Hepatocyte (in vitro differentiated cells): ENCODE results near the gene TRPM3. TPM values are rescaled to one million over a fixed set of nuclear protein-coding genes. Genes with fewer than 3 reads are reported as not detected.

Experiments
- DNase-seq: peaks from one replicate; pipeline ENCODE4 v3.0.0-alpha.2; 2016; ENCODE audit warnings: low spot score
- H2AFZ ChIP-seq: fragments of 200-600 bp; sonication (generic); 2 replicates; pipeline ENCODE4 v1.6.0; 2016; ENCODE audit warnings: antibody characterized with exemption, mild to moderate bottlenecking
- H3K27ac ChIP-seq: fragments of 200-600 bp; sonication (generic); 2 replicates; pipeline ENCODE4 v1.5.1; 2016; ENCODE audit warnings: mild to moderate bottlenecking
- H3K27me3 ChIP-seq: fragments of 200-600 bp; sonication (generic); 2 replicates; pipeline ENCODE4 v1.6.1; 2016
- H3K36me3 ChIP-seq: fragments of 200-600 bp; sonication (generic); replicated peaks from 2 replicates; pipeline ENCODE4 v1.5.1; 2016; ENCODE audit warnings: low read depth; ENCODE audit not compliant: insufficient read depth
- H3K4me1 ChIP-seq: fragments of 200-600 bp; sonication (generic); 2 replicates; pipeline ENCODE4 v1.5.1; 2016; ENCODE audit warnings: mild to moderate bottlenecking, moderate library complexity; ENCODE audit not compliant: insufficient read depth
- H3K4me2 ChIP-seq: fragments of 200-600 bp; sonication (generic); 2 replicates; pipeline ENCODE4 v1.6.0; 2016
- H3K4me3 ChIP-seq: fragments of 200-600 bp; sonication (generic); 2 replicates; pipeline ENCODE4 v1.5.1; 2016; ENCODE audit warnings: mild to moderate bottlenecking
- H3K79me2 ChIP-seq: fragments of 200-600 bp; sonication (generic); 2 replicates; pipeline ENCODE4 v1.6.0; 2017; ENCODE audit warnings: mild to moderate bottlenecking
- H3K9me2 ChIP-seq: fragments of 200-600 bp; sonication (generic); replicated peaks from 2 replicates; pipeline ENCODE4 v1.6.0; 2017; ENCODE audit warnings: mild to moderate bottlenecking; ENCODE audit not compliant: insufficient read depth
- H3K9me3 ChIP-seq: fragments of 200-600 bp; sonication (generic); 2 replicates; pipeline ENCODE4 v1.5.1; 2016; ENCODE audit warnings: low read depth, mild to moderate bottlenecking
- H4K20me1 ChIP-seq: fragments of 200-600 bp; sonication (generic); 2 replicates; pipeline ENCODE4 v1.6.0; 2016; ENCODE audit warnings: mild to moderate bottlenecking; ENCODE audit not compliant: insufficient read depth, poor library complexity, severe bottlenecking
- CTCF ChIP-seq: fragments of 200-600 bp; sonication (generic); IDR thresholded peaks from 2 replicates; pipeline ENCODE4 v1.5.1; 2016; ENCODE audit warnings: antibody characterized with exemption, mild to moderate bottlenecking; ENCODE audit not compliant: poor library complexity
- EZH2 ChIP-seq: fragments of 200-600 bp; sonication (generic); IDR thresholded peaks from 2 replicates; pipeline ENCODE4 v1.6.1; 2016; ENCODE audit warnings: antibody characterized with exemption, mild to moderate bottlenecking, borderline replicate concordance
- EZH2phosphoT487 ChIP-seq: fragments of 200-600 bp; sonication (generic); IDR thresholded peaks from one replicate; pipeline ENCODE4 v1.6.1; 2018; ENCODE audit warnings: antibody characterized with exemption, mild to moderate bottlenecking, low read depth, moderate library complexity; ENCODE audit not compliant: unreplicated experiment, severe bottlenecking
- WGBS: methylation state at CpG from one replicate; pipeline ENCODE4 v1.1.6; 2016; ENCODE audit warnings: low lambda C conversion rate; ENCODE audit errors: missing lambda C conversion rate; 5-methylcytosine and 5-hydroxymethylcytosine counted together
- polyA plus RNA-seq: library from polyadenylated mRNA; unstranded; fragments of >200 nt; fragmentation: Nextera tagmentation; extraction: Ambion mirVana; gene quantifications from 2 replicates; pipeline ENCODE4 v1.2.1, GENCODE V29; 2016
- total RNA-seq: library from RNA; depleted of rRNA; stranded (reverse); fragments of >200 nt; gene quantifications from 2 replicates; pipeline ENCODE4 v1.2.3, GENCODE V29; 2014

Gene TRPM3
- total and polyA plus RNA-seq, 2 experiments from 2014 or later, result 0.60 to 0.68 TPM

- no peaks in the 10 kb centered on the region for H4K20me1 ChIP-seq
- DNase-seq, result no peak
- no peak overlapping the region for H3K4me2 ChIP-seq
- no peaks in the 10 kb centered on the region for H3K36me3 ChIP-seq
- no peaks in the 10 kb centered on the region for H3K4me1 ChIP-seq
- H3K27ac ChIP-seq, result no peak overlapping the region
- no peaks in the 10 kb centered on the region for H3K9me3 ChIP-seq
- 74% methylated on average over 2 of the region's 2 CpGs for WGBS
- no peak for TF ChIP-seq CTCF
- TF ChIP-seq EZH2phosphoT487, result no peak
- TF ChIP-seq EZH2, result no peak
- H3K9me2 ChIP-seq, result no peaks in the 10 kb centered on the region
- H3K27me3 ChIP-seq, result no peaks in the 10 kb centered on the region
- no peak overlapping the region for H3K4me3 ChIP-seq
- H3K79me2 ChIP-seq, result no peaks in the 10 kb centered on the region
- no peak overlapping the region for H2AFZ ChIP-seq
Measured at GRCh38 chr9:70784456-70784855, 337.0 kb downstream of the TRPM3 start.

GRCh38 chr9:70778568-70778967, 342.9 kb downstream of the TRPM3 start:
- Histone ChIP-seq H3K4me3 (no peak overlapping the region), H3K4me1 (no peaks in the 10 kb centered on the region), H2AFZ (no peak overlapping the region), H4K20me1 (no peaks in the 10 kb centered on the region), H3K9me2 (no peaks in the 10 kb centered on the region), H3K36me3 (no peaks in the 10 kb centered on the region), H3K4me2 (no peak overlapping the region), H3K9me3 (no peaks in the 10 kb centered on the region), H3K79me2 (no peaks in the 10 kb centered on the region), H3K27me3 (no peaks in the 10 kb centered on the region), H3K27ac (no peak overlapping the region)
- no peak for DNase-seq
- TF ChIP-seq EZH2phosphoT487 (no peak), CTCF (no peak), EZH2 (no peak)
- WGBS, result 71% methylated on average over 3 of the region's 3 CpGs

GRCh38 chr9:70773579-70773978, 347.8 kb downstream of the TRPM3 start:
- DNase-seq, result no peak
- no peaks in the 10 kb centered on the region for H3K79me2 ChIP-seq
- no peak overlapping the region for H3K27ac ChIP-seq
- H3K27me3 ChIP-seq, result no peaks in the 10 kb centered on the region
- H2AFZ ChIP-seq, result no peak overlapping the region
- no peaks in the 10 kb centered on the region for H3K36me3 ChIP-seq
- no peak overlapping the region for H3K4me2 ChIP-seq
- no peaks in the 10 kb centered on the region for H3K9me2 ChIP-seq
- H3K4me3 ChIP-seq, result no peak overlapping the region
- no peaks in the 10 kb centered on the region for H3K9me3 ChIP-seq
- no peaks in the 10 kb centered on the region for H4K20me1 ChIP-seq
- TF ChIP-seq EZH2phosphoT487, result no peak
- TF ChIP-seq CTCF, result no peak
- TF ChIP-seq EZH2, result no peak
- H3K4me1 ChIP-seq, result no peaks in the 10 kb centered on the region
- WGBS, result 93% methylated on average over 5 of the region's 5 CpGs

GRCh38 chr9:70772601-70773000, 348.8 kb downstream of the TRPM3 start:
- no peak overlapping the region for H3K27ac ChIP-seq
- no peak for TF ChIP-seq EZH2
- no peak for TF ChIP-seq EZH2phosphoT487
- no peak for TF ChIP-seq CTCF

More at GRCh38 chr9:70772601-70773000, 348.8 kb downstream of the TRPM3 start:
- Histone ChIP-seq H3K79me2 (no peaks in the 10 kb centered on the region), H3K36me3 (no peaks in the 10 kb centered on the region), H3K4me1 (no peaks in the 10 kb centered on the region), H4K20me1 (no peaks in the 10 kb centered on the region), H3K4me2 (no peak overlapping the region), H3K9me3 (no peaks in the 10 kb centered on the region), H3K9me2 (no peaks in the 10 kb centered on the region), H3K27me3 (no peaks in the 10 kb centered on the region), H3K4me3 (no peak overlapping the region), H2AFZ (no peak overlapping the region)
- 79% methylated on average over 3 of the region's 3 CpGs for WGBS
- DNase-seq, result no peak
